Skeletal muscle cell (primary cell): ENCODE data around the gene MOSPD3.
"Not testable (repeated sequence)": the region's sequence is repeated elsewhere in the genome, so short reads cannot be mapped to it uniquely, and the experiment has no call there.

Experiments
- DNase-seq: peaks from one replicate; pipeline ENCODE4 v3.0.0-alpha.2; 2010; ENCODE audit warnings: low read depth
- H3K4me3 ChIP-seq: 2 replicates; pipeline ENCODE4 v1.5.1; 2011; ENCODE audit warnings: low read depth, mild to moderate bottlenecking, control low read depth, low read length, moderate library complexity

The MOSPD3 gene

DNA sequence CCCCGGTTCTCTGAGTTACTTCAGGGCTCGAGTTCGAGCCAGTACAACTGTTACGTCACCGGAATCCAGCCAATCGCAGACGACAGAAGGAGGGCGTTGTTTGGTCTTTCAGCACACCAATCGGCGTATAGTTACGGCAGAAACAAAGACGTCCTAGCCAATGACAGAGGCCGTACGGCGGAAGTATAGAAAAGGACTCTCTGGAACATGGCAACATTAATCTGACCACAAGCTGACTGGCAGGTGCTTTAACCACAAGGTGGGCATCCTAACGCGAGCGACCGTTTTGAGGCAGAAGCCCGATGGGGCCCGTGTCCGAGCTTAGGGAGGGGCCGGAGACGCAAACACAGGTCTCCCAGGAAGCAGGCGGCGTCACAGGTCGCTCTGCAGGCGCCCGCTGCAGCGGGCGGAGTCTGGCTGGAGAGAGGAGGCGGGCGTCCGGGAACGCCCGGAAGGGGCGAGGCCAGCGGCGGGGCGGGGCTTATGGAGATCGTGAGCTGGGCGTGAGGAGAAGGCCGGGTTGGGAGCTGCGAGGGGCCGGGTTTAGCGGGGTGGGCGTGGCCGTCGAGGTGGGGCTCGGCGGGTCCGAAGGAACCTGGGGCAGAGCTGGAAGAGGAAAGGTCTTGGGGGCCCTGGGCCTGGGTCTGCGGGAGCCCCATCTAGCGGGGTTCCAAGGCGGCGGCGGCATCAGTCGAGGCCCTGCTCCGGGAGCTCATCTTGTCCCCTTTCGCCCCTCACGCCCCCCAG is at the start of gene MOSPD3:
MOSPD3 (plus strand) TSS at position 558 of the 747 bp plus-strand sequence. CDS start 252 bp downstream, outside the sequence.
- DNase-seq, result peak; percentile 98
- peak within 1 kb of the TSS; percentile 88 for H3K4me3 ChIP-seq

- no peak overlapping the region for H3K4me3 ChIP-seq
Measured at GRCh38 chr7:100563100-100563564, 49.2 kb upstream of the MOSPD3 start.

GRCh38 chr7:100563809-100564400 is 48.4 kb upstream of the MOSPD3 start:
- H3K4me3 ChIP-seq, result no peak overlapping the region
- DNase-seq, result no peak

More at GRCh38 chr7:100563100-100563564, 49.2 kb upstream of the MOSPD3 start:
- DNase-seq, result no peak

GRCh38 chr7:100564405-100564804 is 47.9 kb upstream of the MOSPD3 start:
- H3K4me3 ChIP-seq, DNase-seq: not testable (repeated sequence)

GRCh38 chr7:100565133-100565571 is 47.2 kb upstream of the MOSPD3 start:
- H3K4me3 ChIP-seq, result no peak overlapping the region
- DNase-seq, result no peak

DNA sequence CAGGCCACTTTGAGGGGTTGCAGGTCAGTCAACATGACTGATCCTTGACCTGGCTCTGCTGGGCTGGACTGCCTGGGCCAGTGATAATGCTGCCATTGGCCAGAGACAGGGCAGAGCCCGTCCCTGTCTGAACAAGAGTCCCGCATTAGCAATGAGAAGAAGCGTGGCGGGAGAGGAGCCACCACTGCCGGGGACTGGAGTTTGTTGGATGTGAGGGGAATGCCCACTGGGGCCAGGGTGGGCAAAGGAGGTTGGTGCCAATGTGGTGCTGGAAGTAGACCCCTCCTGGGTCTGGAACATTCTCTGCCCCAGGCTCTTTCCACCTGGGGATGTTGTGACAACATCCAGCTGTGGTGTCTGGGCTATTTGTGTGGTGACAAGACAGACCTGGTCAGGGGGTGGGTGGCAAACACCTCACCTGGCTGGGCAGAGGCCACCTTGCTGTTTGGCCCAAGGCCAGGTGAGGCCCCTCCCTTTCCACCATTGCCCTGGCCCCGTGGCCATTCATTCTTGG is 46.3 kb upstream of the MOSPD3 start:
- no peak for DNase-seq
- H3K4me3 ChIP-seq, result no peak overlapping the region

DNA sequence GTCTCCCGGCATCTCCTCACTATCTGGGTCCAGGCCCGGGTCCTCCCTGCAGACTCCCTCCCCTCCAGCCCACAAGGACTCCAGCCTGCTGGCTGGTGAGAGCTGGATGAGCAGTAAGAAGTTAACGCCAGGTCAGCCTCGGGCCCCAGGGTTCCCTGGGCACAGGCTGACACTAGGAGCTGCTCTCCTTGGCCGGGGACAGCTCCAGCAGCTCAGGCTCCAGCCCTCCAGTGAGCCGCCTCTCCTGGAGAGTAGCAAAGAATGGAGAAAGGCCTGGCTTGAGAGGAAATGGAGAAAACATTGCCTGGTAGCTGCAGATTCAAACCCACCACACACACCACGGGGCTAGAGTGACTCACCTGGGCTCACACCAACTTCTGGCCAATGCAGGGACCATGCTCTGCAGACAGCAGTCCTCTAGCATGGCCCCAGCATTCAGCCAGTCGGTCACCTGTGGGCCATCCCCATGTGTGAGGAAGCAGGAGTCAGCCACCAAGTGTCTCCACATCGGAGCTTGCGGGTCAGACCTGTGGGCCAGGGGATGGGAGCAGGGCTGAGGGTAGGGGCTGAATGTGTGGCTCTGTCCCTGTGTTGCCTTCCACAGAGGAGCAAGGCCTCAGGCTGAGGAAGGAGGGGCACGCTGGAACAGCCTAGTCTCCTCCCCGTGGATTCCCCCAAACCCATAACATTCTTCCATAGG is 45.2 kb upstream of the MOSPD3 start:
- DNase-seq, result no peak
- no peak overlapping the region for H3K4me3 ChIP-seq

DNA sequence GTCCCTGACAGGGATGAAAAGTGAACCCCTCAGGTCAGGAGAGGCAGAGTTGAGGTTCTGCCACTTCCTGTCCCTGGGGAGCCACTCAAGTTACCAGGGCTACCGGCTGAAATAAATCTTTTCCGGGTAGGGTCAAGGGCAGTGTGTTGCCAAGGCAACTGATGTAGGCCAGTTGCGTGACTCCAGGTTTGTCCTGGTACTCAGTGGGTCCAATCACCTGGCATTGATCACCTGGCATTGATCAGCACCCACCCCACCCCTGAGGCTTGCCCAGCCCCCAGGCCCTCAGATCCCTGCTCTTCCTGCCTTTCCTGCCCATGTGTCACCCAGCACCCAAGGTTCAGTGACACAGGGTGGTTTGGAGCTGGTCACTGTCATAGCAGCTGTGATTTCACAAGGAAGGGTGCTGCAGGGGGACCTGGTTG is 44.6 kb upstream of the MOSPD3 start:
- DNase-seq, result no peak
- H3K4me3 ChIP-seq, result no peak overlapping the region

DNA sequence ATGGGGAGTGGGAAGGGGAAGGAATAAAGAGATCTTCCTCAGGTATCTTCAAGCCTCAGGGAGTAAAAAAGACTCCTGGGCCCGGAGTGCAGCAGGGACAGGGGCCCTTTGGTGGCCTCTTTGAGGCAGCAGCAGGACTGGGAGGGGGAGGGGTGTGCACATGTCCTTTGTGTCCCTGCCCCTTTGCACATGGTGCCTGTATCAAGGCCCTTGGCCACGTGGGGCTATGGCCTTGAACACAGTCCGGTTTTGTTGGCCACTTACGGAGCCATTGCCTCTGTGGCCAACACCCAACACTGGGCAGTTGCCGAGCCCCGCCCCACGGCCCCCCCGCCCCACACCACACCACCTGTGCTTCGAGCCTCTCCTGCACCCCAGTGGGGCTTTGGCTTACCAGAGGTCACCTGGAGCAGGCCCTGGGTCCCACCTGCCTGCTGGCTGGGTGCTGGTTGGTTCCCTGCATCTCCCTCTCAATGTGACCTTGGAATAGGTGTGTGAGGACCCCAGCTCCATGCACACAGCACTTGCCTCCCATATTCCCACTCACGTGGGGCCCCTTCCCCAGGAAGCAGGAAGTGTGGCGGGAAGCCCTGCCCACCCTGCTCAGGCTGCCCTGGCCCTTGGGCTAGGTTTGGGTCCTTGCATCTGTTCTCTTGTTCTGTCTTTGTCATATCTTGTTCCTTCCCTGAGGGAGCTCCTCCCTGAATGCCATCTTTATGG is 44.0 kb upstream of the MOSPD3 start:
- H3K4me3 ChIP-seq, result no peak overlapping the region
- no peak for DNase-seq

- no peak for DNase-seq
- peak overlapping the region; percentile 40 for H3K4me3 ChIP-seq
Measured at GRCh38 chr7:100568896-100569844, 43.2 kb upstream of the MOSPD3 start.

DNA sequence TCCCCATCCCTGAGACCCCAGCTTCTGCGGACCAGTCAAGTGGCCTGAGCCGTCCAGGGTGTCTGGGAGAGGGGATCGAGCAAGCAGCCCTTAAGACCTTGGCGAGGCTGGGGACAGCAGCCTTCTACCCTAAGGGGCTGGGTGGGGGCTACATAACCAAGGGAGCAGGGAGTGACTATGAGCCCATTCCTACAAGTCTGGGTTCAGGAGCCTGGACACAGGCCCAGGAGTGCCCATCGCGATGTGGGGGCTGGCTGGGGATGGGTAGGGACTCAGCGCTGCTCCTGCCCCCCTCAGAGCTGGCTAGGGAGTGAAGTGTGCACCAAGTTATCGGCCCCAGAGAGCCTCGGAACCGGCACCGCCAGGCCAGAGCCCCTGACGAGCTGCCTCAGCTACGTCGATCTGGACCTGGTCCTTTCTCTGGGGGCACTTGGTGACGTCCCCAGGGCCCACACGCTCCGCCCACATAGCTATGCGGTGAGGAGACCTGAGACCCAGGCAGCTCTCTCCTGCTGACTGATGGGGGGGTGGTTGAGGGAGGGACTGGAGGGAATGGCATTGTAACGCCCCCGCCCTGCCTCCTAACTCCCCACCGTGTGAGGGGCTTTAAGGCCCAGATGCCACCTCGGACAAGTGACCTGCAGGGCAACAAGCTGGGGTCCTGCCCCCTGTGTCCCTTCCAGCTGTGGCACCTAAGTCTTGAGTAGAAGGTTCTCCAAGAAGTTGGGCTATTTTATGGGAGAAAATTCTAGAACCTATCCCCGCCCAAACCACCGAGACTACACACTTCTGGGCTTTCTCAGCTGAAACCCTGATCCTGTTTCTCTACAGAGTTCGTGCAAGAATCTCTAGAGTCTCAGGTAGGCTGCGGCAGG is 41.1 kb upstream of the MOSPD3 start:
- no peak for DNase-seq
- H3K4me3 ChIP-seq, result no peak overlapping the region

GRCh38 chr7:100571829-100572116 is 40.6 kb upstream of the MOSPD3 start:
- H3K4me3 ChIP-seq, result no peak overlapping the region
- no peak for DNase-seq

DNA sequence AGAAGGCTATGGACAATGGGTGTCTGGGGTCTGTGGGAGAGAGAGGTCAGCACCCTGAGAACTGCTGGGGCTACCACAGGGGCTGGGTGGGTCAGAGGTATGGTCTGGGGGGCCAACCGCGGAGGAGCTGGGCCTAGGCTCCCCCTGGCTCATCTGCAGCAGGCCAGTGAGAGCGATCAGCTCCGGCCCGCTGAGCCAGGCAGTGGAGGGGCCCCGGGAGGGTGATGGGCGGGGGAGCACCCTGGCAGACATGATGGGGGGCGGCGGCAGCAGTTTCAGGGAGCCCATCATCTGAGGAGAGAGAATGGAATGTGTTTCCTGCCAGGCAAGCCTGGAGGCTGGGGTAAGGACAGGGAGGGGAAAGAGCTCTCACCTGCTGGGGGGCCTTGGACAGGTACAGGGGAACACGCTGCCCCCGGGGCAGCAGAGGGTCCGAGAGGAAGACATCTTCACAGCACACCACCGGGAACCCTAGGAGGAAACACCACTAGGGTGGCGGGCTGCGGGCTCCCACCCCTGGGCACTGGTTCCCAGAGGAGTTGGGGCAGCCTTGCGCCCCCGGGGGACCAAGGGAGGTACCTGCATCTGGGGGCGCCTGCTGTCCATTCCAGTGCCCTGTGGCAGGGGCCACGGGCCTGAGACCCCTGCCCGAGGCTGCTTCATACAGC is 39.9 kb upstream of the MOSPD3 start:
- no peak overlapping the region for H3K4me3 ChIP-seq
- DNase-seq, result no peak

GRCh38 chr7:100572949-100573675 is 39.2 kb upstream of the MOSPD3 start:
- DNase-seq, result no peak
- no peak overlapping the region for H3K4me3 ChIP-seq

DNA sequence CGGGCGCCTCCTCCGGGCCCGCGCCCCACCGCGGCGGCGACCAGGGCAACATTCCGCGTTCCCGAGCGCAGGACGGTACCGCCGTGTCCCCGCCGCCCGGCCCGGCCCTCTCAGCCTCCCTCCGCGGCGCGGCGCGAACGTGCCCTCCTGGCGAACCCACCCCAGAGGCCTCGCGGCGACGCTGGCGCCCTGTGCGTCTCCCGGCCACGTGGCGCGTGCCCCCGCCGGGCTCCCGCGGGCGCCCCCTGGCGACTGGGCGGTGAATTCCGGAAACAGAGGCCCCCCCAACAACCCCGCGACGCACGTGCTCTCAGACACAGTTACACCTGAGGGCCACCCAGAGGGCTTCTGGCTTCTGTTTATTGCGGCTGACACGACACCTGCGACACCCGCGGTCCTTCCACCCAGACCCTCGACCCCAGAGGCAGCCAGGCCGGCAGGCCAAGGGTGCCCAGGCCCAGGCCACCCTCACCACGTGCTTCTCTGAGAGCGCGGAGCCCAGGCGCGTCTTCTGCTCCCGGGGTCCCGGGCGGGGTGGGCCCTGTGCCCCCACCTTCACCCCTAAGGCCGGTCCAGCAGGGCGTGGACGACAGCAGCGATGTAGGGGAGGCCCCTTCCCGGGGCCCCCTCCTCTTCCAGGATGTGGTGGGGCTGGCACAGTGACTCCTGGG is 38.5 kb upstream of the MOSPD3 start, which contains the start of gene SAP25:
SAP25 (minus strand) TSS at position 210 of the 671 bp plus-strand sequence; CDS start at position 52, 158 bp downstream.
- DNase-seq, result no peak
- H3K4me3 ChIP-seq, result no peak within 1 kb of the TSS
